OCI-LY7 (cell line): ENCODE data around the gene QSER1.

ENCODE experiments used
- CTCF ChIP-seq: fragments of 200-600 bp; sonication (generic); conservative IDR thresholded peaks from 2 replicates; pipeline ENCODE4 v1.5.1; 2014; ENCODE audit warnings: mild to moderate bottlenecking, antibody characterized with exemption, low read length, moderate library complexity, mixed read lengths
- EZH2phosphoT487 ChIP-seq: fragments of 200-600 bp; sonication (generic); IDR thresholded peaks from 2 replicates; pipeline ENCODE4 v1.6.1; 2018; ENCODE audit warnings: low read depth, borderline replicate concordance, mild to moderate bottlenecking, mixed run types, antibody characterized with exemption, low read length, moderate library complexity, mixed read lengths

DNA sequence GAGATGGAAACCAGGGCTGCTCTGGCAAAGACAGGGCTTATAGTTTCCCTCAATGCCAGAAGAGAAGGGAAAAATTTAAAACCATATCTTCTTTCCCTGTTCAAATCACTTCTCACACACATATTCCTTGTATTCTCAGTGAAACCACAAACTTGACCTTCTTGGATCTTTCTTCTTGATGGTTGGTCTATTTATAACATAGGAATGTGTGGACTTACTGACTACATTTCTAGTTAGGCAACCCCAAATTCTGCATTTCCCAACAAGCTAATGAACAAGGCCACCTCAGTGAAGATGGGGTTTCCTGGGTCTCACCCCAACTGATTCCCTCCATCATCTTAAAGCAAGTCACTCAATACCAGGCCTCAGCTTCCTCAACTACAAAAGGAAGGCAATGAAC lies 3.8 kb upstream of the QSER1 start:
- no peak for TF ChIP-seq CTCF
- TF ChIP-seq EZH2phosphoT487 = no peak
